Nephron (organoid): ENCODE data around the gene L3MBTL4.

Source experiments
- H3K27ac Mint-ChIP-seq, 3 experiments: 2 replicates each; pipeline ENCODE4 v1.8.0; 2020; ENCODE audit warnings: mixed read lengths in 3 of 3, mild to moderate bottlenecking in 2 of 3, moderate library complexity in 1 of 3
- H3K27me3 Mint-ChIP-seq: 2 replicates; pipeline ENCODE4 v1.8.0; 2021; ENCODE audit warnings: low read depth, mild to moderate bottlenecking, moderate library complexity, mixed read lengths
- H3K36me3 Mint-ChIP-seq: 2 replicates; pipeline ENCODE4 v1.8.0; 2020; ENCODE audit warnings: low read depth, mixed read lengths
- H3K4me1 Mint-ChIP-seq: 2 replicates; pipeline ENCODE4 v1.8.0; 2020; ENCODE audit warnings: mixed read lengths
- H3K4me3 Mint-ChIP-seq, 3 experiments: 2 replicates each; pipeline ENCODE4 v1.8.0; 2020; ENCODE audit warnings: mild to moderate bottlenecking in 3 of 3, mixed read lengths in 3 of 3, moderate library complexity in 2 of 3
- H3K9me3 Mint-ChIP-seq: 2 replicates; pipeline ENCODE4 v1.8.0; 2020; ENCODE audit warnings: mixed read lengths
- CTCF ChIP-seq, 3 experiments: fragments of 200-600 bp; sonication (generic); IDR thresholded peaks; one replicate each; pipeline ENCODE4 v1.5.0; 2021; ENCODE audit warnings: antibody characterized with exemption in 3 of 3; ENCODE audit not compliant: unreplicated experiment in 3 of 3

L3MBTL4 gene

GRCh38 chr18:6294148-6294784 lies 120.4 kb downstream of the L3MBTL4 start:
- Mint-ChIP-seq H3K4me3 (no peak overlapping the region), H3K4me1 (no peaks in the 10 kb centered on the region), H3K27me3 (no peaks in the 10 kb centered on the region), H3K9me3 (no peaks in the 10 kb centered on the region), H3K27ac (no peak overlapping the region), H3K36me3 (no peaks in the 10 kb centered on the region)
- no peak for TF ChIP-seq CTCF (IDR thresholded peaks at IDR 0.05; ENCODE audit: unreplicated experiment in 3 of 3)

GRCh38 chr18:6289843-6290242 lies 124.9 kb downstream of the L3MBTL4 start:
- no peaks in the 10 kb centered on the region for H3K27me3 Mint-ChIP-seq
- H3K36me3 Mint-ChIP-seq, result no peaks in the 10 kb centered on the region
- H3K27ac Mint-ChIP-seq, result peak overlapping the region in 1 of 3 experiments; percentile 1
- no peaks in the 10 kb centered on the region for H3K9me3 Mint-ChIP-seq
- H3K4me3 Mint-ChIP-seq, result no peak overlapping the region
- no peak for TF ChIP-seq CTCF (IDR thresholded peaks at IDR 0.05; ENCODE audit: unreplicated experiment in 3 of 3)
- H3K4me1 Mint-ChIP-seq, result no peaks in the 10 kb centered on the region

GRCh38 chr18:6286585-6286984 lies 128.1 kb downstream of the L3MBTL4 start:
- Mint-ChIP-seq H3K4me1 (no peaks in the 10 kb centered on the region), H3K27ac (no peak overlapping the region), H3K9me3 (no peaks in the 10 kb centered on the region), H3K36me3 (no peaks in the 10 kb centered on the region), H3K4me3 (no peak overlapping the region), H3K27me3 (no peaks in the 10 kb centered on the region)
- TF ChIP-seq CTCF (IDR thresholded peaks at IDR 0.05; ENCODE audit: unreplicated experiment in 3 of 3), result no peak

- Mint-ChIP-seq H3K27ac (no peak overlapping the region), H3K9me3 (no peaks in the 10 kb centered on the region), H3K27me3 (peaks cover 4% of the 10 kb centered on the region), H3K36me3 (no peaks in the 10 kb centered on the region), H3K4me3 (no peak overlapping the region), H3K4me1 (no peaks in the 10 kb centered on the region)
- TF ChIP-seq CTCF (IDR thresholded peaks at IDR 0.05; ENCODE audit: unreplicated experiment in 3 of 3), result no peak
Observed at GRCh38 chr18:6284761-6285160, 129.9 kb downstream of the L3MBTL4 start.

- Mint-ChIP-seq H3K36me3 (no peaks in the 10 kb centered on the region), H3K27ac (no peak overlapping the region), H3K4me1 (no peaks in the 10 kb centered on the region), H3K9me3 (no peaks in the 10 kb centered on the region), H3K27me3 (peaks cover 4% of the 10 kb centered on the region), H3K4me3 (no peak overlapping the region)
- TF ChIP-seq CTCF (IDR thresholded peaks at IDR 0.05; ENCODE audit: unreplicated experiment in 3 of 3), result no peak
Observed at GRCh38 chr18:6284300-6284699, 130.4 kb downstream of the L3MBTL4 start.

- Mint-ChIP-seq H3K27me3 (peaks cover 4% of the 10 kb centered on the region), H3K9me3 (no peaks in the 10 kb centered on the region), H3K27ac (no peak overlapping the region), H3K36me3 (no peaks in the 10 kb centered on the region), H3K4me1 (no peaks in the 10 kb centered on the region), H3K4me3 (no peak overlapping the region)
- no peak for TF ChIP-seq CTCF (IDR thresholded peaks at IDR 0.05; ENCODE audit: unreplicated experiment in 3 of 3)
Observed at GRCh38 chr18:6281874-6282273, 132.8 kb downstream of the L3MBTL4 start.
